Measurements from ENCODE around the gene SNRPA. TPM values are rescaled to one million over a fixed set of nuclear protein-coding genes. Genes with fewer than 3 reads are reported as not detected.

The SNRPA gene
- total and polyA plus RNA-seq, 2 of the 13 experiments (the other 11 are each of a cell fraction or from before 2014, with no cell fraction given), result 59.6 to 162 TPM

DNA sequence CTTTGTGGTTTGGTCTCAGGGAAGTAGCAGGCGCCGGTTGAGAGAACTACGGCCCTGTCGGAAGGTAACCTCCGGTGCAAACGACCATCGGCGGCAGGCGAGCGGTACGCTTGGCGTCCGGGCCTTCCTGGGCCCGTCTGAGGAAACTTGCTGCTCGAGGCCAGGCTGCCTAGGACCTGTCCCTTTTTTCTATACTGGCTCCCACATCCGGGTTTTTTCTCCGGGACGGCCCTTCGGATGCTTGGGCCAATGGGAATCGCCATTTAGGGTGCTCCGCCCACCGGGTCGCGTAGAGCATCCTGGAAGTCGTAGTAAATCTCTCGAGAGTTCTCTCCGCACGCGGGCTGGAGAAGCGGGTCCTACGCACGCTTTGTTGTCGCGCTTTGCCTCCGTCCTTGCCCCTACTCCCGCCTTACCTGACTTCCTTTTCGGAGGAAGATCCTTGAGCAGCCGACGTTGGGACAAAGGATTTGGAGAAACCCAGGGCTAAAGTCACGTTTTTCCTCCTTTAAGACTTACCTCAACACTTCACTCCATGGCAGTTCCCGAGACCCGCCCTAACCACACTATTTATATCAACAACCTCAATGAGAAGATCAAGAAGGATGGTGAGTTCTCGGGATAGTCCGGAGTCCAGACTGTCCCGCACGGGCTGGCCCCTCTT is at the start of gene SNRPA (continued):
- TF ChIP-seq, protein P1, sequence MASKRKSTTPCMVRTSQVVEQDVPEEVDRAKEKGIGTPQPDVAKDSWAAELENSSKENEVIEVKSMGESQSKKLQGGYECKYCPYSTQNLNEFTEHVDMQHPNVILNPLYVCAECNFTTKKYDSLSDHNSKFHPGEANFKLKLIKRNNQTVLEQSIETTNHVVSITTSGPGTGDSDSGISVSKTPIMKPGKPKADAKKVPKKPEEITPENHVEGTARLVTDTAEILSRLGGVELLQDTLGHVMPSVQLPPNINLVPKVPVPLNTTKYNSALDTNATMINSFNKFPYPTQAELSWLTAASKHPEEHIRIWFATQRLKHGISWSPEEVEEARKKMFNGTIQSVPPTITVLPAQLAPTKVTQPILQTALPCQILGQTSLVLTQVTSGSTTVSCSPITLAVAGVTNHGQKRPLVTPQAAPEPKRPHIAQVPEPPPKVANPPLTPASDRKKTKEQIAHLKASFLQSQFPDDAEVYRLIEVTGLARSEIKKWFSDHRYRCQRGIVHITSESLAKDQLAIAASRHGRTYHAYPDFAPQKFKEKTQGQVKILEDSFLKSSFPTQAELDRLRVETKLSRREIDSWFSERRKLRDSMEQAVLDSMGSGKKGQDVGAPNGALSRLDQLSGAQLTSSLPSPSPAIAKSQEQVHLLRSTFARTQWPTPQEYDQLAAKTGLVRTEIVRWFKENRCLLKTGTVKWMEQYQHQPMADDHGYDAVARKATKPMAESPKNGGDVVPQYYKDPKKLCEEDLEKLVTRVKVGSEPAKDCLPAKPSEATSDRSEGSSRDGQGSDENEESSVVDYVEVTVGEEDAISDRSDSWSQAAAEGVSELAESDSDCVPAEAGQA (IDR thresholded peaks at IDR 0.05; ENCODE audit: low read depth), result no peak
- TF ChIP-seq, protein P1 (CRISPR knock-in tag; IDR thresholded peaks at IDR 0.05; ENCODE audit: borderline replicate concordance), result peak; percentile 71; the same call in 1 of the 2 replicates
- TF ChIP-seq ZKSCAN8 (CRISPR knock-in tag; IDR thresholded peaks at IDR 0.05; ENCODE audit: borderline replicate concordance), result no peak
- TF ChIP-seq, protein P2, sequence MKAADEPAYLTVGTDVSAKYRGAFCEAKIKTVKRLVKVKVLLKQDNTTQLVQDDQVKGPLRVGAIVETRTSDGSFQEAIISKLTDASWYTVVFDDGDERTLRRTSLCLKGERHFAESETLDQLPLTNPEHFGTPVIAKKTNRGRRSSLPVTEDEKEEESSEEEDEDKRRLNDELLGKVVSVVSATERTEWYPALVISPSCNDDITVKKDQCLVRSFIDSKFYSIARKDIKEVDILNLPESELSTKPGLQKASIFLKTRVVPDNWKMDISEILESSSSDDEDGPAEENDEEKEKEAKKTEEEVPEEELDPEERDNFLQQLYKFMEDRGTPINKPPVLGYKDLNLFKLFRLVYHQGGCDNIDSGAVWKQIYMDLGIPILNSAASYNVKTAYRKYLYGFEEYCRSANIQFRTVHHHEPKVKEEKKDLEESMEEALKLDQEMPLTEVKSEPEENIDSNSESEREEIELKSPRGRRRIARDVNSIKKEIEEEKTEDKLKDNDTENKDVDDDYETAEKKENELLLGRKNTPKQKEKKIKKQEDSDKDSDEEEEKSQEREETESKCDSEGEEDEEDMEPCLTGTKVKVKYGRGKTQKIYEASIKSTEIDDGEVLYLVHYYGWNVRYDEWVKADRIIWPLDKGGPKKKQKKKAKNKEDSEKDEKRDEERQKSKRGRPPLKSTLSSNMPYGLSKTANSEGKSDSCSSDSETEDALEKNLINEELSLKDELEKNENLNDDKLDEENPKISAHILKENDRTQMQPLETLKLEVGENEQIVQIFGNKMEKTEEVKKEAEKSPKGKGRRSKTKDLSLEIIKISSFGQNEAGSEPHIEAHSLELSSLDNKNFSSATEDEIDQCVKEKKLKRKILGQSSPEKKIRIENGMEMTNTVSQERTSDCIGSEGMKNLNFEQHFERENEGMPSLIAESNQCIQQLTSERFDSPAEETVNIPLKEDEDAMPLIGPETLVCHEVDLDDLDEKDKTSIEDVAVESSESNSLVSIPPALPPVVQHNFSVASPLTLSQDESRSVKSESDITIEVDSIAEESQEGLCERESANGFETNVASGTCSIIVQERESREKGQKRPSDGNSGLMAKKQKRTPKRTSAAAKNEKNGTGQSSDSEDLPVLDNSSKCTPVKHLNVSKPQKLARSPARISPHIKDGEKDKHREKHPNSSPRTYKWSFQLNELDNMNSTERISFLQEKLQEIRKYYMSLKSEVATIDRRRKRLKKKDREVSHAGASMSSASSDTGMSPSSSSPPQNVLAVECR (CRISPR knock-in tag; IDR thresholded peaks at IDR 0.05; ENCODE audit: borderline replicate concordance), result peak; percentile 64
- peak; percentile 15; the same call in 1 of the 2 replicates for TF ChIP-seq FOXK1 (CRISPR knock-in tag; IDR thresholded peaks at IDR 0.05; ENCODE audit: borderline replicate concordance, low read depth)
- TF ChIP-seq, protein P3, sequence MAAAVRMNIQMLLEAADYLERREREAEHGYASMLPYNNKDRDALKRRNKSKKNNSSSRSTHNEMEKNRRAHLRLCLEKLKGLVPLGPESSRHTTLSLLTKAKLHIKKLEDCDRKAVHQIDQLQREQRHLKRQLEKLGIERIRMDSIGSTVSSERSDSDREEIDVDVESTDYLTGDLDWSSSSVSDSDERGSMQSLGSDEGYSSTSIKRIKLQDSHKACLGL (CRISPR knock-in tag; IDR thresholded peaks at IDR 0.05), result peak; percentile 16
- TF ChIP-seq MED1 (CRISPR knock-in tag; IDR thresholded peaks at IDR 0.05), result peak; percentile 46; the same call in 1 of the 2 replicates
- TF ChIP-seq PHF20 (CRISPR knock-in tag; IDR thresholded peaks at IDR 0.05), result no peak
- no peak for TF ChIP-seq ZNF652 (CRISPR knock-in tag; IDR thresholded peaks at IDR 0.05; ENCODE audit: borderline replicate concordance, low read depth)
- TF ChIP-seq PHF8 (CRISPR knock-in tag; IDR thresholded peaks at IDR 0.05), result peak; percentile 49; the same call in 1 of the 2 replicates
- TF ChIP-seq NFKB2 (CRISPR knock-in tag; IDR thresholded peaks at IDR 0.05; ENCODE audit: borderline replicate concordance), result peak; percentile 56; the same call in 1 of the 2 replicates
- TF ChIP-seq, protein P4, sequence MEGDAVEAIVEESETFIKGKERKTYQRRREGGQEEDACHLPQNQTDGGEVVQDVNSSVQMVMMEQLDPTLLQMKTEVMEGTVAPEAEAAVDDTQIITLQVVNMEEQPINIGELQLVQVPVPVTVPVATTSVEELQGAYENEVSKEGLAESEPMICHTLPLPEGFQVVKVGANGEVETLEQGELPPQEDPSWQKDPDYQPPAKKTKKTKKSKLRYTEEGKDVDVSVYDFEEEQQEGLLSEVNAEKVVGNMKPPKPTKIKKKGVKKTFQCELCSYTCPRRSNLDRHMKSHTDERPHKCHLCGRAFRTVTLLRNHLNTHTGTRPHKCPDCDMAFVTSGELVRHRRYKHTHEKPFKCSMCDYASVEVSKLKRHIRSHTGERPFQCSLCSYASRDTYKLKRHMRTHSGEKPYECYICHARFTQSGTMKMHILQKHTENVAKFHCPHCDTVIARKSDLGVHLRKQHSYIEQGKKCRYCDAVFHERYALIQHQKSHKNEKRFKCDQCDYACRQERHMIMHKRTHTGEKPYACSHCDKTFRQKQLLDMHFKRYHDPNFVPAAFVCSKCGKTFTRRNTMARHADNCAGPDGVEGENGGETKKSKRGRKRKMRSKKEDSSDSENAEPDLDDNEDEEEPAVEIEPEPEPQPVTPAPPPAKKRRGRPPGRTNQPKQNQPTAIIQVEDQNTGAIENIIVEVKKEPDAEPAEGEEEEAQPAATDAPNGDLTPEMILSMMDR (CRISPR knock-in tag; IDR thresholded peaks at IDR 0.05), result no peak

All from HepG2 (cell line).